ENCODE data around the gene PRKAG2. TPM values are rescaled to one million over a fixed set of nuclear protein-coding genes. Genes with fewer than 3 reads are reported as not detected.
"Not testable (repeated sequence)": the region's sequence is repeated elsewhere in the genome, so short reads cannot be mapped to it uniquely, and the experiment has no call there.

The PRKAG2 gene
- total and polyA plus RNA-seq, 12 donors: 3.8 to 17.3 (median 10.9) TPM

DNA sequence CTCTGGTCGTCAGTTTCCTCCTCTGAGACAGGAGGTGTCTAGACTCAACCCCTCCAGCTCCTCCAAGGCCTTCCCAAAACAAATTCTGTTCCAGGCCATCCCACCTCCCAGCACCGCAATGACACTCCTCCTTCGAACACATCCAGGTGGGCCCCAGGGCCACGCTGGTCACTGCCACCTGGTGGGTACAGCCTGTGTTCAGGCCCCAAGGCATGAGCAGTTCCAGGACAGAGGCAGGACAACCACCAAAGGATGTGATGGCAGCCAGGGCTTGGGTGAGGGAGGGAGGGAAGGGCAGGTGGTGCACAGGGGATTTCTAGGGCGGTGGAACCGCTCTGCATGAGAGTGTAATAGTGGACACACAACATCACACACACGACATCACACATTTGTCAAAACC lies 76.5 kb downstream of the PRKAG2 start:
- WGBS, 4 donors: 89 to 96% (median 94%) methylated on average over 7 of the region's 7 CpGs
- Histone ChIP-seq H3K4me1 (replicated peaks in 1 of 2) (peaks cover 11 to 16% of the 10 kb centered on the region in 2 donors), H3K27me3 (no peaks in the 10 kb centered on the region), H3K27ac (no peak overlapping the region), H3K9me3 (replicated peaks in 1 of 3) (no peaks in the 10 kb centered on the region), H3K36me3 (replicated peaks in 1 of 2) (no peaks in the 10 kb centered on the region), H3K4me3 (no peak overlapping the region)
- no peak for DNase-seq
- TF ChIP-seq, protein P1, sequence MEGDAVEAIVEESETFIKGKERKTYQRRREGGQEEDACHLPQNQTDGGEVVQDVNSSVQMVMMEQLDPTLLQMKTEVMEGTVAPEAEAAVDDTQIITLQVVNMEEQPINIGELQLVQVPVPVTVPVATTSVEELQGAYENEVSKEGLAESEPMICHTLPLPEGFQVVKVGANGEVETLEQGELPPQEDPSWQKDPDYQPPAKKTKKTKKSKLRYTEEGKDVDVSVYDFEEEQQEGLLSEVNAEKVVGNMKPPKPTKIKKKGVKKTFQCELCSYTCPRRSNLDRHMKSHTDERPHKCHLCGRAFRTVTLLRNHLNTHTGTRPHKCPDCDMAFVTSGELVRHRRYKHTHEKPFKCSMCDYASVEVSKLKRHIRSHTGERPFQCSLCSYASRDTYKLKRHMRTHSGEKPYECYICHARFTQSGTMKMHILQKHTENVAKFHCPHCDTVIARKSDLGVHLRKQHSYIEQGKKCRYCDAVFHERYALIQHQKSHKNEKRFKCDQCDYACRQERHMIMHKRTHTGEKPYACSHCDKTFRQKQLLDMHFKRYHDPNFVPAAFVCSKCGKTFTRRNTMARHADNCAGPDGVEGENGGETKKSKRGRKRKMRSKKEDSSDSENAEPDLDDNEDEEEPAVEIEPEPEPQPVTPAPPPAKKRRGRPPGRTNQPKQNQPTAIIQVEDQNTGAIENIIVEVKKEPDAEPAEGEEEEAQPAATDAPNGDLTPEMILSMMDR (IDR thresholded peaks at IDR 0.05): no peak
- no peak for TF ChIP-seq POLR2A (IDR thresholded peaks at IDR 0.05)
- intact Hi-C loops (cut with DNase I): no loop called here

DNA sequence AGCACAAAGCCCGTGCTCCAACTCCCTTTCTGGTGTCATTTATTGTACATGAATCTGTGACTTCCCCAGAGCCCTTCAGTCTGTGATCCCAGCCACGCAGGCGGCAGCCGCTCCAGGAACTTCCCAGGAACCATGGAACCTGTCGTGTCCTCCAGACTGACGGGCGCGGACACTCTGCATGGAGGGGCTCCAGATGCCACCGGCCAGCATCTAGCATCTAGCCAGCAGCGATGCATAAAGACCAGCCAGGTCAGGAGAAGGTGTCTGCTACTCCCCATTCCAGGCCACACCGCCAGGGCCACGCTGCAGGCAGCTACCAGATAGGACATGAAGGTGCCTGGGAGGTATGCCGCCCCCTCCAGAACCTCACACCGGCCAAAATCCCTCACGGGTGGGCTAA lies 77.4 kb downstream of the PRKAG2 start:
- Histone ChIP-seq H3K9me3 (replicated peaks in 1 of 3) (no peaks in the 10 kb centered on the region), H3K4me1 (replicated peaks in 1 of 2) (peaks cover 11 to 24% of the 10 kb centered on the region in 2 donors), H3K36me3 (replicated peaks in 1 of 2) (no peaks in the 10 kb centered on the region), H3K27ac (no peak overlapping the region), H3K4me3 (no peak overlapping the region), H3K27me3 (no peaks in the 10 kb centered on the region)
- TF ChIP-seq POLR2A (IDR thresholded peaks at IDR 0.05): no peak
- TF ChIP-seq, protein P1 (IDR thresholded peaks at IDR 0.05): no peak
- WGBS, 4 donors: 92 to 98% (median 96%) methylated on average over 14 to 15 of the region's 15 CpGs
- intact Hi-C loops (cut with DNase I): no loop called here
- DNase-seq: no peak

- H3K36me3 ChIP-seq (replicated peaks in 1 of 2): no peaks in the 10 kb centered on the region
- H3K27ac ChIP-seq: peak overlapping the region in 1 of 5 donors; percentile 29
- no peaks in the 10 kb centered on the region for H3K9me3 ChIP-seq (replicated peaks in 1 of 3)
- TF ChIP-seq, protein P1 (IDR thresholded peaks at IDR 0.05): no peak
- TF ChIP-seq POLR2A (IDR thresholded peaks at IDR 0.05): no peak
- WGBS, 4 donors: 85 to 100% (median 93%) methylated on average over 8 to 10 of the region's 10 CpGs
- DNase-seq: no peak
- H3K4me1 ChIP-seq (replicated peaks in 1 of 2): peaks cover 11 to 30% of the 10 kb centered on the region in 2 donors
- intact Hi-C loops (cut with DNase I): no loop called here
- no peaks in the 10 kb centered on the region for H3K27me3 ChIP-seq
- no peak overlapping the region for H3K4me3 ChIP-seq
These were observed 78.0 kb downstream of the PRKAG2 start for GRCh38 chr7:151798851-151799448.

- H3K9me3 ChIP-seq (replicated peaks in 1 of 3); H3K4me3 ChIP-seq; H3K36me3 ChIP-seq (replicated peaks in 1 of 2); H3K27me3 ChIP-seq; intact Hi-C loops (cut with DNase I): not testable (repeated sequence)
- Histone ChIP-seq H3K27ac (peak overlapping the region in 2 of 5 donors; percentile 68 to 78), H3K4me1 (replicated peaks in 1 of 2) (peaks cover 11 to 33% of the 10 kb centered on the region in 2 donors)
- DNase-seq: peak in 6 of 7 donors; percentile 41 to 69 (median 50)
- 64 to 73% (median 70%) methylated on average over 11 of the region's 11 CpGs for WGBS, 4 donors
These were observed 79.1 kb downstream of the PRKAG2 start for GRCh38 chr7:151797667-151798307.
